Amniotic epithelial cell (primary cell): ENCODE results near the gene VAV2.
"Not testable (repeated sequence)": the region's sequence is repeated elsewhere in the genome, so short reads cannot be mapped to it uniquely, and the experiment has no call there.

Experiments used
- DNase-seq: peaks from one replicate; pipeline ENCODE4 v3.0.0-alpha.2; 2010; ENCODE audit warnings: low read depth

Gene VAV2

GRCh38 chr9:133767625-133768024 lies 224.5 kb downstream of the VAV2 start:
- no peak for DNase-seq

GRCh38 chr9:133767008-133767407 lies 225.1 kb downstream of the VAV2 start:
- no peak for DNase-seq

GRCh38 chr9:133766234-133766633 lies 225.9 kb downstream of the VAV2 start:
- DNase-seq = not testable (repeated sequence)

GRCh38 chr9:133763272-133764183 lies 228.6 kb downstream of the VAV2 start:
- peak; percentile 58 for DNase-seq

- DNase-seq = no peak
Measured at GRCh38 chr9:133762488-133763271, 229.4 kb downstream of the VAV2 start.

- no peak for DNase-seq
Measured at GRCh38 chr9:133761641-133762248, 230.4 kb downstream of the VAV2 start.

- no peak for DNase-seq
Measured at GRCh38 chr9:133760713-133761290, 231.3 kb downstream of the VAV2 start.

- DNase-seq = no peak
Measured at GRCh38 chr9:133759946-133760345, 232.2 kb downstream of the VAV2 start.

GRCh38 chr9:133759146-133759900 lies 232.8 kb downstream of the VAV2 start:
- DNase-seq = peak; percentile 75

- no peak for DNase-seq
Measured at GRCh38 chr9:133758228-133758627, 233.9 kb downstream of the VAV2 start.

GRCh38 chr9:133754688-133755227 lies 237.4 kb downstream of the VAV2 start:
- no peak for DNase-seq

GRCh38 chr9:133754187-133754586 lies 237.9 kb downstream of the VAV2 start:
- no peak for DNase-seq

GRCh38 chr9:133752739-133753446 lies 239.2 kb downstream of the VAV2 start:
- DNase-seq = no peak

- no peak for DNase-seq
Measured at GRCh38 chr9:133750982-133751649, 241.0 kb downstream of the VAV2 start.

- DNase-seq = peak; percentile 61
Measured at GRCh38 chr9:133747309-133747708, 244.8 kb downstream of the VAV2 start.

GRCh38 chr9:133744528-133744927 lies 247.6 kb downstream of the VAV2 start:
- not testable (repeated sequence) for DNase-seq

GRCh38 chr9:133742849-133743444 lies 249.2 kb downstream of the VAV2 start:
- peak; percentile 46 for DNase-seq

- DNase-seq = no peak
Measured at GRCh38 chr9:133742251-133742650, 249.9 kb downstream of the VAV2 start.

- no peak for DNase-seq
Measured at GRCh38 chr9:133741716-133742115, 250.4 kb downstream of the VAV2 start.

GRCh38 chr9:133740911-133741310 lies 251.2 kb downstream of the VAV2 start:
- DNase-seq = no peak
